ENCODE measurements around the gene ERGIC1. TPM values are rescaled to one million over a fixed set of nuclear protein-coding genes. Genes with fewer than 3 reads are reported as not detected.

The ERGIC1 gene
- total RNA-seq, 1 donor from 2014 or later = 79.4 TPM

- no peak overlapping the region for H3K4me3 ChIP-seq
- H3K36me3 ChIP-seq = no peaks in the 10 kb centered on the region
- H3K9me3 ChIP-seq (replicated peaks) = no peaks in the 10 kb centered on the region
- H3K27me3 ChIP-seq (ENCODE audit: low read depth) = no peaks in the 10 kb centered on the region
- peaks cover 16% of the 10 kb centered on the region for H3K4me1 ChIP-seq
- H3K27ac ChIP-seq (replicated peaks) = peak overlapping the region; percentile 27
- TF ChIP-seq CTCF (IDR thresholded peaks at IDR 0.05; ENCODE audit: borderline replicate concordance) = no peak
- DNase-seq = no peak
- intact Hi-C loops (cut with micrococcal nuclease) = no loop called here
These were observed 34.6 kb upstream of the ERGIC1 start for GRCh38 chr5:172799416-172799815.

GRCh38 chr5:172800088-172800551 is 33.9 kb upstream of the ERGIC1 start:
- Histone ChIP-seq H3K4me3 (no peak overlapping the region), H3K9me3 (replicated peaks) (no peaks in the 10 kb centered on the region), H3K36me3 (no peaks in the 10 kb centered on the region), H3K27me3 (ENCODE audit: low read depth) (no peaks in the 10 kb centered on the region), H3K27ac (replicated peaks) (peak overlapping the region; percentile 27), H3K4me1 (peaks cover 9% of the 10 kb centered on the region)
- intact Hi-C loops (cut with micrococcal nuclease) = no loop called here
- TF ChIP-seq CTCF (IDR thresholded peaks at IDR 0.05; ENCODE audit: borderline replicate concordance) = no peak
- peak; percentile 65 for DNase-seq

- Histone ChIP-seq H3K27me3 (ENCODE audit: low read depth) (no peaks in the 10 kb centered on the region), H3K4me1 (peaks cover 1% of the 10 kb centered on the region), H3K36me3 (no peaks in the 10 kb centered on the region), H3K27ac (replicated peaks) (no peak overlapping the region), H3K4me3 (no peak overlapping the region), H3K9me3 (replicated peaks) (no peaks in the 10 kb centered on the region)
- intact Hi-C loops (cut with micrococcal nuclease) = no loop called here
- DNase-seq = no peak
- no peak for TF ChIP-seq CTCF (IDR thresholded peaks at IDR 0.05; ENCODE audit: borderline replicate concordance)
These were observed 32.8 kb upstream of the ERGIC1 start for GRCh38 chr5:172801179-172801671.

- Histone ChIP-seq H3K9me3 (replicated peaks) (no peaks in the 10 kb centered on the region), H3K36me3 (no peaks in the 10 kb centered on the region), H3K4me1 (peaks cover 3% of the 10 kb centered on the region), H3K27me3 (ENCODE audit: low read depth) (no peaks in the 10 kb centered on the region), H3K4me3 (no peak overlapping the region), H3K27ac (replicated peaks) (no peak overlapping the region)
- no peak for TF ChIP-seq CTCF (IDR thresholded peaks at IDR 0.05; ENCODE audit: borderline replicate concordance)
- intact Hi-C loops (cut with micrococcal nuclease) = no loop called here
- DNase-seq = no peak
These were observed 31.9 kb upstream of the ERGIC1 start for GRCh38 chr5:172802112-172802511.

- peaks cover 3% of the 10 kb centered on the region for H3K4me1 ChIP-seq
- H3K9me3 ChIP-seq (replicated peaks) = no peaks in the 10 kb centered on the region
- no peaks in the 10 kb centered on the region for H3K36me3 ChIP-seq
- no peaks in the 10 kb centered on the region for H3K27me3 ChIP-seq (ENCODE audit: low read depth)
- no peak for DNase-seq
- intact Hi-C loops (cut with micrococcal nuclease) = no loop called here
- no peak for TF ChIP-seq CTCF (IDR thresholded peaks at IDR 0.05; ENCODE audit: borderline replicate concordance)
- no peak overlapping the region for H3K4me3 ChIP-seq
- no peak overlapping the region for H3K27ac ChIP-seq (replicated peaks)
These were observed 31.4 kb upstream of the ERGIC1 start for GRCh38 chr5:172802567-172803176.

Measured in left ventricle myocardium inferior (tissue), 1 donor.